HG02610 (cell line): Measurements from ENCODE around the gene SLC26A9.

ENCODE experiments used
- ATAC-seq: cut with Tn5 transposase; IDR thresholded peaks from one replicate; pipeline ENCODE4 v1.9.1; 2021; ENCODE audit warnings: mild to moderate bottlenecking, moderate library complexity; ENCODE audit not compliant: unreplicated experiment

Gene SLC26A9

DNA sequence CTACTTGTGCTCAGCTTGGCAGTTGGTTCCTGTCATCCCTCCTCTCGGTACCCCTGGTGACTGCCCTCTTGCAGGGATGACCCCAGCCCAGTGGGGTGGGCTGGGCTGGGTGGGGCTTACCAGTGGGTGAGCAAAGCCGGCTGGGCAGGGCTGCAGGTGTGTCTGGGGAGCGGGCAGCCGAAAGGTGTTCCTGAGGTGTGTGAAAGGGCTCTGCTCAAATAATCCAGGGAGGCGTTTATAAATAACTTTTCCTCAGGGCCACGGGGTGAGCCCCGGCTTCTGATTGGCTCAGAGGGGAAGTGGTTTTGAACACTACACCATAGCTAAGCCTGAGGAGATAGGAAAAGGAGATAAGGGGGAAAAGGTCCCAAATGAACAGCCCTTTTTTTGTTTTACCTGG lies at the start of gene SLC26A9:
TSS of gene SLC26A9 (minus strand) at position 212 of the 400 bp plus-strand sequence. CDS start 7,636 bp downstream, outside the sequence.
- ATAC-seq = no peak

DNA sequence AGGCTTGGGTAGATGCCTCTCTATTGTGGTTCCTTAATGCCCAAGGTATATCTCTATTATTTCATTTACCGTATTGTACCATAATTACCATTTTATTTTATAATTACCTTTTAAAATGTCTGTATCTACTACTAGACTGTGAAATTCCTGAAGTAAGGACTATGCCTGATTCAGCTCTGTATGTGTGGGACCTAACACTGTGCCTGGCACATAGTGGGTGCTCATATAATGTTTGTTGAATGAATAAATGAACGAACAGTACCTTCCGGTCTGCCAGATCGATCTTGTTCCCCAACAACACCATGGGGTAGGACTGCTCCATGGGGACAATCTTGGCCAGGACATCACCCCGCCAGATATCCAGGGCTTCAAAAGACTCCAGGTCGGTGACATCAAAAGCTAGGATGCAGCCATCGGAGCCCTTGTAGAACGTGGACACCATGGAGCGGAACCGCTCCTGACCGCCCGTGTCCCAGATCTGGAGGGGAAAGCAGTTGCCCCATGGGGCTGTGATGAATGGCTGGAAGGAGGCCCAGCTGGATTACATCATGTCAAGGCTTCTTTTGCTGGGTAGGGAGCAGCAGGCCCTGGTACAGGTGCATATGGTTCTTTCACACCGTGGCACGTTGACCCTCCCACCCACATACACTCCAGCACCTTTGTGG lies 49.1 kb upstream of the SLC26A9 start:
- ATAC-seq = no peak

GRCh38 chr1:205991237-205991636 lies 48.0 kb upstream of the SLC26A9 start:
- no peak for ATAC-seq

DNA sequence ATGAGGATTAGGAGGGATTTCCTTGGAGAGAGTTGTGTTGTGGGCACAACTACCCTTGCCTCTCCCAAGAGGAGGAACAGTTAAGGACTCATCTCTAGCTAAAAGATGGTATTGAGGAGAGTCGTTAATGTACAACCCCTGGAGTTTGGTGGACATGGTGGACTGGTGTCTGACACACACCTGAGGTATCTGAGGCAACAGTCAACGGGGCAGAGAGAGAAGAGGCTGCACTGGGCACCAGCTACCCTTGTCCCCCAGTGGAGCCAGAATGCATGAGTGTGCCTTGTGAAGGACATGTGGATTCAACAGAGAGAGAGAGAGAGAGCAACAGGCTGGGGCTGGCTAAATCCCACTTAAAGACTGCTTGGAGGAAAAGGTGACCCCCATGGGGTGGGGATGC lies 47.0 kb upstream of the SLC26A9 start:
- no peak for ATAC-seq

GRCh38 chr1:205989786-205990185 lies 46.5 kb upstream of the SLC26A9 start:
- ATAC-seq = no peak

- no peak for ATAC-seq
Observed at GRCh38 chr1:205988585-205988995, 45.3 kb upstream of the SLC26A9 start.

DNA sequence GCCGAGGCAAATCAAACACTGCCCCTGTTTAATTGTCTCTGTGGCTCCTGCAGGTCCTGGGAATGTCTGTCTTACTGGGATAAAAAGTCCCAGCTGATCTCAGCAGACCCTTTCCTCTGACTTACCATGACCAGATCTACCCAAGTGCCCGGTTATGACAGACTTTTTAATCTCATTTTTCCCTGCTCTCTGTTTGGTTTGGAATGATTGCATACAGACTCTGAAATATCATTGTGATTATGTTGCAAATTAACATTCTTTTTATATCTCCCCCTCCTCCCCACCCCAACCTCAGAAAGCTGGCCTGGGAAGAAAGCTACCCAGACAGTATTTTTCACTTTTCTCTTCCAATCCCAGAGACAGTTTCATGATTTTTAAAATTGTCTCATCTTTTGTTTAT lies 43.6 kb upstream of the SLC26A9 start:
- no peak for ATAC-seq

GRCh38 chr1:205986292-205986691 lies 43.0 kb upstream of the SLC26A9 start:
- no peak for ATAC-seq

- no peak for ATAC-seq
Observed at GRCh38 chr1:205985330-205986005, 42.2 kb upstream of the SLC26A9 start.

DNA sequence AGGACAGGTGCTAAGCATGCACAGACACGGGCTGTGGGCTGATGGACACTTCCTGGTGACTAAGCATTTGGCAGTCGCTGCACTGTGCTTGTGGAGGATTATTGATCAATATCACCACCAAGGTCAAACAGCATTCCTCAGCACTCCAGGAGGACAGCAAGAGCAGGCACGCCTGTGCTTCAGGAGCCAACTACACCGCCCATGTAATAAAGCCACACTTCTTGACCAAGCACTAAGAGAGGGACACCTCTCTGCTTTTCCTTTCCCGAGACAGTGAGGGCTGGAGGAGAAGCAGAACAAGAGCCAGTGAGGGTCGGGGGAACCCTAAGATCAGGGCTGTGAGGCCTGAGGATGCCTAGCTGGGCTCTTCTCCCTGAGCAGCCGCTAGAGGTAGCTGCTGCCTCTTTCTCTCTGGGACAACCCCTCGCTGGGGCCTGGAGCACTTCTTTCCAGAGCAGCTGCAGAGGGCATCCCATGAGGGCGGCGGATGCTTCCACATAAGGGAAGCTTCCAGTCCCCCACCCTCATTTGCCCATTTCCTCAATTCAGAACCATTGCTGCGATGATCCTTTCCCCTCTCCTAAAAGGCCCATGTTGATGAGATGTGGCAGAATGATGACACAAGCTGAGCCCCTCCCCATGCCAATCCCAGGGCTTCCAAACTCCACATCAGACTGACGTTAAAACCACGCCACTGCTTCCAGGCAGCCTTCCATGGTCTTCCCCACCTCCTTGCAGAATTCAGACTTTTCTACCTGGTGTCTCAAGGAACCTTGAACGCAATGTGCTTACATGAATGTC lies 40.9 kb upstream of the SLC26A9 start:
- ATAC-seq = no peak

- no peak for ATAC-seq
Observed at GRCh38 chr1:205981257-205981656, 38.0 kb upstream of the SLC26A9 start.

DNA sequence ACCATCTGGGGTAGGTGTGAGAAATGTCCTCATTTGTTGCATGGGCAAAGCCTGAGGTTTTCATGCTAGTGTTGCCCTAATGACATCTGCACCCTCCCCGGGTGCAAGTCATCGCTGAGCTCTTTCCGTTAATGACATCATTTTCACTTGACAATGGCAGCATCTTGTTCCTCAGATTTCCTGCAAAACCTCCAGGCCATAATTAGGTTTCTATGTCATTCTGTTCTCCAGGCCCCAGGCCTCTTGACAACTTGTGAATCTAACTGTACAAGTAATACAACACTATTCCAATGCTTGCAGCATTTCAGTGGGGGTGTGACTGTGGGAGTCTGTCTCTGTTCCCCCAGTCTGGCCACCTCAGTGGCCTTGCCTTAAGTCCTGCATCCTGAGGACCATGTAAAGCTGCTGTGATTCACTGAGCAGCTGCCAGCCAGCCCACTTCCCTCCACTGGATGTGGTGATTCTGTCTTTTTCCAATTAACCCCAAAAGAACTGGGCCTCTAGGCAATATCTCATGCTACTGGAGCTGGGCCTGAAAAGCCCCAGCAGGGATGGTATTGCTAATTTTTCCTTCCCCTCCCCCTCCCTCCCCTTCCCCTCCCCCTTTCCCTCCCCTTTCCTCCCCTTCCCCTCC lies 37.1 kb upstream of the SLC26A9 start:
- no peak for ATAC-seq

DNA sequence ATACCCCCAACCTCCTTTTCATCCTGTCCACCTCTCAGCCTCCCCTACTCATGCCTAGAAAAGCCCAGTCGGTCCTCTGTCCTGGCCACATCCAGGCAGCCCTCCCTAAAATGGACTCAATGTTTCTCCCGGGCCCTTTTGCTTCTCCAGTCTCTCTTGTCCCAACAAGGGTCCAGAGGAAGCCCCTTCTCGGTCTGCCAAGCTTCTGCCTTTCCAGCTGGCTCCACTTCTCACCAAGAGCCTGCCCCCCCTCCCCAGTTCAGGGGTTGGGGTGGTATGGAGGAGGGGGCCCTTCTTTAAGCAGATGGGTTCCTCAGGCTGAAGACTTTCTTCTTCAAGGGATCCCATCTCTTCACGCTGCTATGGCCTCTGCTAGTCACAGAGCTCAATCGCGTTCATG lies 36.0 kb upstream of the SLC26A9 start:
- ATAC-seq = no peak

DNA sequence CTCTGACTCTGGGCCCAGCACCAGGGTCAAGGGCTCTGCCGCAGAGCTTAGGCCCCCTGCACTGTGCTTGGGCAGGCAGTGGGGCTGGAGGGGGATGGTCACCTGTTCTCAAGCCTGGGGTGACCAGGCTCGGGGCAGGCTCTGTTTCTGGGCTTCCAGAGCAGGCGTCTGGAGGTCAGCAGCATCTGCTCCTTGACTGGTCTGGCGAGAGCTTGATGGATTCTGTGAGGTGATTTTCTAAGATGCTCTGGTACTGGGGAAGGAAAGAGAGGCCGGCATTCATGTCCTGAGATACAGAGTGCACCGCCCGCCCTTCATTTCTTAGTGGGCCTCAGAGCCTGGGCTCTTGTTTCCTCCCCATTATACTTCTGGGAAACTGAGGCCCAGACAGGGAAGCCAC lies 35.4 kb upstream of the SLC26A9 start:
- no peak for ATAC-seq

DNA sequence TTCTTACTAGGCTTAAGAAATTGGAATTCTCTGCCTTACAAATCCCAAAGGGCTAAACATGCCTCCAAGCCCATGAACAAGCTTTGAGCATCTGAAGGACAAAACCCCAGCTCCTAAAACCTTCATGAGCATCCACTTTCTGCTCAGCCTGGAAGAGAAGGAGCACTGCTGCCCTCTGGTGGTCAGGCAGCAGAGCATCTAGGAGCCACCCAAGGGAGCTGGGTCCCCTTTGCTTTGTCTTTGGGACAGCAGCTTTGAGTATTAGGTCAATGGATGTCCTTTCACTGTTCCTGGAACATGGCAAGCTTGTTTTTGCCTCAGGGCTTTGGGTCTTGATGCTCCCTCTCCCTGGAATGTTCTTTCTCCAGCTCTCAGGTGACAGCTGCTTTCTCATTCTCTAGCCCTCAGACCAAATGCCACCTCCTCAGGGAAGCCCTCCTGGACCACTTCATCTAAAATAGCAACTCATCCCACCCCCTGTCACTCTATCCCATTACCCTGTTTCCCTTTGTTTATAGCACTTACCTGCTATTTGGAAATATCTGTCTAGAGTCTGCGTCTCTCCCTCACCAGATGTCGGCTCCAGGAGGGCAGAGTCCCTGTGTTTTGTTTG lies 34.3 kb upstream of the SLC26A9 start:
- ATAC-seq = no peak

DNA sequence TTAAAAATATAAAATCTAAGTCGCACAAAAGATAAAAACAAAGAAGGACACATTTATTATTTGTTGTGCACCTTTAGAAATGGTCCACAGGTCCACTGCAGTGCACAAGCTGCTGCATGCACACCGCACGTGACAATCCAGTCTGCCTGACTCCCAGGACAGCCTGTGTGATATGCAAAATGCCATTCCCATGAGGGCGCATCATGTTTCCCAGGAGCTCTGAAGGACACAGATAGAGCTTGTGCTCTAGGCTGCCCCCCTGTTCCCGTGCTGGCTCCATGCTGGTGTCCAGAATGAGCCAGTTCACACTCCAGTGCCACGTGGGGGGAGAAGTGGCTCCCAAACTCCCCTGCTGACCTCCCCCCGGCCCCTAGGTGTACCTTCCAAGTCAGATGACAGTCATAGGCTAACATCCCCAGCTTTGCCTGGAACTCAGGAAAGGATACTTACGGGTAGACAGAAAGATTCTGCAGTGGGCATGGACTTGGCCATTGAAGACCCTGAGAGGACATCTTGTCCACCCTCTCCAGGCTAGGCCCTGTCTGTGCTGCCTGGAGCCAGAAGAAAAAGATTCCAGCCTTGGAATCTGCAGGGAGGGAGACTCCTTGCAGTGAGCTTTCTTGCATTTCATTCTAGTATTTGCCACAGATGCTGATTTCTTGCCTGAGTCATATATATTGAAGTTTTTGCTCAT lies 33.6 kb upstream of the SLC26A9 start:
- ATAC-seq = no peak

DNA sequence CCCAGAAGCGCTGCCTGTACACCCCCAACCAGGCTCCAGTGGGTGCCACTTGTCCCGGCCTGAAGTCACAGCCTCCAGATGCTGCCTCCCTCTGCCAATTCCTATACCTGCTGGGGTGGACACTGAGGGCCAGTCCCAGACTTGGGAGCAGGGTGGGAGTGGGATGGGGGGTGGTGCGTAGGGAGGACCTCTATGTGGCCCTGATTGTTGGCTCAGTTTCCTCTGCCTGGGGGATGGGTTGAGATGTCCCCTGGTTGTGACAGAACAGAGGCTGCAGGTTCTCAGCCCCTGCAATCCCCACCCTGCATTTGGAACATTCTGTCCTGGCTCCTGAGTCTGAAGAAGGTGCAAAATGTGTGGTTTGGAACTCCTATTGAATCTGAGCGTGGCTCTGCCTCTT lies 32.8 kb upstream of the SLC26A9 start:
- no peak for ATAC-seq

DNA sequence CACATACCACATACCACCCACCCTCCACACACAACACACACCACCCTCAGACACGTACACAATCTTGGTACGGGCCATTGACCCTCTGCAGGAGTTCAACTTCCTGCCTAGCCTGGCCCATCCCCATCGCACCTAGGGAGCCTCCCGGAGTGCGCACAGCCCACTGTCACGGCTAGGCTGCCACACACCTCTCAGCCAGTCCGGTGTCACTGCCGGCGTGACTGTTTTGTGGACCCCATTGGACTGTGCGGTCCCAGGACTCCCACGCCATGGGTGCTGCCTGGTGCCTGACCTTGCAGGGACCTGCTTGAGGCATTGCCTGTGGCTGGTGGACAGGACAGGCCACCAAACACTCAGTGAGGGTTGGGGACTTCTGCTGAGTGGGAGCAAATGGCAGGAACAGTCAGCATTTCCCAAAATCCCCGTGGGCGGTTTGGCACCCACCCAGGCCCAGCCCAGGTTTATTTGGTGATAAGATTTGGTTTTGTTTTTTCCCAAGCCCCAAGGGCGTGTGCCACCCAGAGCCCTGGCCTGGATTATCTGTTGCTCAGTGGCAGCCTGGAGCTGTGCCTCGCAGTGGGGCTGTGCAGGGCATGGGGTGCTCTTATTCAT lies 32.2 kb upstream of the SLC26A9 start:
- ATAC-seq = no peak

GRCh38 chr1:205974712-205975111 lies 31.5 kb upstream of the SLC26A9 start:
- no peak for ATAC-seq
